ENCODE measurements around the gene FAAH. TPM values are rescaled to one million over a fixed set of nuclear protein-coding genes. Genes with fewer than 3 reads are reported as not detected.

Gene FAAH
- total and polyA plus RNA-seq, 7 donors: 5.4 to 48.1 (median 11.5) TPM

GRCh38 chr1:46461017-46461808, 67.1 kb downstream of the FAAH start:
- Histone ChIP-seq H3K27ac (no peak overlapping the region), H3K4me3 (no peak overlapping the region), H3K4me1 (peaks cover 0 to 4% (median 2%) of the 10 kb centered on the region in 4 donors), H3K9me3 (no peaks in the 10 kb centered on the region), H3K36me3 (no peaks in the 10 kb centered on the region), H3K27me3 (peaks cover 0 to 1% (median 0%) of the 10 kb centered on the region in 3 donors)
- intact Hi-C loops (cut with DNase I): no loop called here
- DNase-seq: no peak
- no peak for TF ChIP-seq POLR2A (IDR thresholded peaks at IDR 0.05)
- TF ChIP-seq CTCF (IDR thresholded peaks at IDR 0.05): no peak
- no peak for TF ChIP-seq POLR2AphosphoS5 (IDR thresholded peaks at IDR 0.05)
- TF ChIP-seq EP300 (IDR thresholded peaks at IDR 0.05): no peak
- WGBS, 2 donors: 63 to 68% methylated on average over 11 of the region's 11 CpGs

- H3K9me3 ChIP-seq: no peaks in the 10 kb centered on the region
- intact Hi-C loops (cut with DNase I): no loop called here
- 48 to 49% methylated on average over 5 of the region's 5 CpGs for WGBS, 2 donors
- no peaks in the 10 kb centered on the region for H3K27me3 ChIP-seq
- TF ChIP-seq EP300 (IDR thresholded peaks at IDR 0.05): no peak
- no peak for TF ChIP-seq POLR2AphosphoS5 (IDR thresholded peaks at IDR 0.05)
- TF ChIP-seq POLR2A (IDR thresholded peaks at IDR 0.05): no peak
- no peak for TF ChIP-seq CTCF (IDR thresholded peaks at IDR 0.05)
- H3K4me1 ChIP-seq: peaks cover 0 to 11% (median 5%) of the 10 kb centered on the region in 4 donors
- DNase-seq: no peak
- no peak overlapping the region for H3K4me3 ChIP-seq
- H3K36me3 ChIP-seq: no peaks in the 10 kb centered on the region
- H3K27ac ChIP-seq: no peak overlapping the region
Observed at GRCh38 chr1:46461809-46462448, 67.8 kb downstream of the FAAH start.

Other genes starting within 250 kb of the FAAH start
- 1 to 10 TPM in 2 of 4 donors, under 1 TPM in 2; 0.95 to 8.9 (median 2.2) TPM for gene TSPAN1, start 219.2 kb upstream of the FAAH start, total RNA-seq
- 1,000 to 10,000 TPM in 1 of 3 donors, 100 to 1,000 TPM in 2; 300 to 1,233 (median 443) TPM for gene TSPAN1, start 219.2 kb upstream of the FAAH start, polyA plus RNA-seq
- gene P3R3URF, start 217.8 kb upstream of the FAAH start, total RNA-seq: not detected
- not detected for gene P3R3URF, start 217.8 kb upstream of the FAAH start, polyA plus RNA-seq
- gene POMGNT1, start 195.9 kb upstream of the FAAH start, total RNA-seq: 10 to 100 TPM; 29.9 to 37.4 (median 33.5) TPM
- gene POMGNT1, start 195.9 kb upstream of the FAAH start, polyA plus RNA-seq: 10 to 100 TPM in 1 of 3 donors, 1 to 10 TPM in 2; 5.5 to 19.8 (median 9.0) TPM
- 10 to 100 TPM in 1 of 4 donors, 1 to 10 TPM in 3; 3.0 to 10.8 (median 9.2) TPM for gene LURAP1, start 191.0 kb upstream of the FAAH start, total RNA-seq
- under 1 TPM in 2 of 3 donors, not detected in 1; 0.60 to 0.95 TPM for gene LURAP1, start 191.0 kb upstream of the FAAH start, polyA plus RNA-seq
- gene RAD54L, start 146.6 kb upstream of the FAAH start, total RNA-seq: not detected
- 10 to 100 TPM in 1 of 3 donors, 1 to 10 TPM in 1, not detected in 1; 1.4 to 11.2 TPM for gene RAD54L, start 146.6 kb upstream of the FAAH start, polyA plus RNA-seq
- gene LRRC41, start 90.7 kb upstream of the FAAH start, total RNA-seq: 10 to 100 TPM; 55.1 to 65.2 (median 64.3) TPM
- gene LRRC41, start 90.7 kb upstream of the FAAH start, polyA plus RNA-seq: 10 to 100 TPM; 21.0 to 36.0 (median 28.0) TPM
- 100 to 1,000 TPM; 414 to 610 (median 491) TPM for gene UQCRH, start 90.6 kb upstream of the FAAH start, total RNA-seq
- gene UQCRH, start 90.6 kb upstream of the FAAH start, polyA plus RNA-seq: 1,000 to 10,000 TPM in 2 of 3 donors, 100 to 1,000 TPM in 1; 786 to 1,339 (median 1,078) TPM
- gene NSUN4, start 53.5 kb upstream of the FAAH start, total RNA-seq: 10 to 100 TPM; 11.4 to 18.6 (median 15.0) TPM
- gene NSUN4, start 53.5 kb upstream of the FAAH start, polyA plus RNA-seq: 10 to 100 TPM in 2 of 3 donors, 1 to 10 TPM in 1; 7.2 to 14.3 (median 10.6) TPM
- gene DMBX1, start 95.5 kb downstream of the FAAH start, total RNA-seq: not detected
- not detected for gene DMBX1, start 95.5 kb downstream of the FAAH start, polyA plus RNA-seq
- gene KNCN, start 157.3 kb downstream of the FAAH start, total RNA-seq: not detected
- not detected for gene KNCN, start 157.3 kb downstream of the FAAH start, polyA plus RNA-seq
- 10 to 100 TPM; 32.1 to 54.3 (median 35.7) TPM for gene MKNK1, start 210.0 kb downstream of the FAAH start, total RNA-seq
- 10 to 100 TPM; 15.0 to 30.3 (median 30.0) TPM for gene MKNK1, start 210.0 kb downstream of the FAAH start, polyA plus RNA-seq
- 10 to 100 TPM; 11.4 to 25.7 (median 16.0) TPM for gene MOB3C, start 222.5 kb downstream of the FAAH start, total RNA-seq
- gene MOB3C, start 222.5 kb downstream of the FAAH start, polyA plus RNA-seq: 10 to 100 TPM in 2 of 3 donors, 1 to 10 TPM in 1; 7.8 to 13.8 (median 12.0) TPM